ENCODE measurements around the gene ADPRM. TPM values are rescaled to one million over a fixed set of nuclear protein-coding genes. Genes with fewer than 3 reads are reported as not detected.

ADPRM gene
- total and polyA plus RNA-seq, 2 donors (not counting 1 experiment from before 2014, with no cell fraction given): 11.3 to 17.0 TPM

DNA sequence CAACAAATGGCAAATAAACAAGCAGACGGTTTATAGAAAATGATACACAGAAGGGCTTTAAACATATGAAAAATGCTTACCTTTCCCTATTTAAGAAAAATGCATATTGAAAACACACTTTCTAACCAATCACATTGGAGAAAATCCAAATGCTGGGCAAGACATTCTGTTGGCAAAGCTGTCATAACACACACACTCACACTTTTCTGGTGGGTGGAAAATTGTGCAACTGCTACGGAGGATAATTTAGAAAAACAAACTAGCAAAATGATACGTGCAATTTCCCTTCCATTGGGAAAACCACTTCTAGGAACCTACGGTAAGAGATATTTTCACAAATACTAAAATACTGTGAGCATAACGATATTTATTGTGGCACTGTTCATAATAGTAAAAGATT, 30.5 kb upstream of the ADPRM start:
- Histone ChIP-seq H2AFZ (ENCODE audit: low read length) (no peak overlapping the region), H3K4me2 (ENCODE audit: extremely low read depth, insufficient read depth, low read length) (no peak overlapping the region), H3K79me2 (ENCODE audit: control insufficient read depth, insufficient read depth, low read length) (no peaks in the 10 kb centered on the region), H3K9ac (ENCODE audit: insufficient read depth, low read length) (no peak overlapping the region), H3K9me3 (ENCODE audit: control insufficient read depth, insufficient read depth, low read depth, low read length) (no peaks in the 10 kb centered on the region), H3K4me3 (replicated peaks in 1 of 4; ENCODE audit: control extremely low read depth in 1 of 4, insufficient read depth in 1 of 4, low read depth in 3 of 4, low read length in 4 of 4) (no peak overlapping the region), H3K36me3 (ENCODE audit: control insufficient read depth, insufficient read depth, low read length) (no peaks in the 10 kb centered on the region), H4K20me1 (ENCODE audit: control insufficient read depth, extremely low read depth, insufficient read depth, low read length) (no peaks in the 10 kb centered on the region), H3K27me3 (ENCODE audit: control insufficient read depth, insufficient read depth, low read length) (no peaks in the 10 kb centered on the region), H3K4me1 (ENCODE audit: control insufficient read depth, extremely low read depth, insufficient read depth, low read length) (no peaks in the 10 kb centered on the region), H3K27ac (ENCODE audit: insufficient read depth, low read length) (no peak overlapping the region)
- TF ChIP-seq, protein P1, sequence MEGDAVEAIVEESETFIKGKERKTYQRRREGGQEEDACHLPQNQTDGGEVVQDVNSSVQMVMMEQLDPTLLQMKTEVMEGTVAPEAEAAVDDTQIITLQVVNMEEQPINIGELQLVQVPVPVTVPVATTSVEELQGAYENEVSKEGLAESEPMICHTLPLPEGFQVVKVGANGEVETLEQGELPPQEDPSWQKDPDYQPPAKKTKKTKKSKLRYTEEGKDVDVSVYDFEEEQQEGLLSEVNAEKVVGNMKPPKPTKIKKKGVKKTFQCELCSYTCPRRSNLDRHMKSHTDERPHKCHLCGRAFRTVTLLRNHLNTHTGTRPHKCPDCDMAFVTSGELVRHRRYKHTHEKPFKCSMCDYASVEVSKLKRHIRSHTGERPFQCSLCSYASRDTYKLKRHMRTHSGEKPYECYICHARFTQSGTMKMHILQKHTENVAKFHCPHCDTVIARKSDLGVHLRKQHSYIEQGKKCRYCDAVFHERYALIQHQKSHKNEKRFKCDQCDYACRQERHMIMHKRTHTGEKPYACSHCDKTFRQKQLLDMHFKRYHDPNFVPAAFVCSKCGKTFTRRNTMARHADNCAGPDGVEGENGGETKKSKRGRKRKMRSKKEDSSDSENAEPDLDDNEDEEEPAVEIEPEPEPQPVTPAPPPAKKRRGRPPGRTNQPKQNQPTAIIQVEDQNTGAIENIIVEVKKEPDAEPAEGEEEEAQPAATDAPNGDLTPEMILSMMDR (conservative IDR thresholded peaks at IDR 0.05 in 1 of 2, IDR thresholded peaks at IDR 0.05 in 1 of 2; ENCODE audit: low read depth in 1 of 2, low read length in 2 of 2): no peak
- TF ChIP-seq EZH2 (IDR thresholded peaks at IDR 0.05; ENCODE audit: low read length, missing control alignments): no peak
- DNase-seq (ENCODE audit: low read depth in 2 of 2): peak in 1 of 2 donors; percentile 28

DNA sequence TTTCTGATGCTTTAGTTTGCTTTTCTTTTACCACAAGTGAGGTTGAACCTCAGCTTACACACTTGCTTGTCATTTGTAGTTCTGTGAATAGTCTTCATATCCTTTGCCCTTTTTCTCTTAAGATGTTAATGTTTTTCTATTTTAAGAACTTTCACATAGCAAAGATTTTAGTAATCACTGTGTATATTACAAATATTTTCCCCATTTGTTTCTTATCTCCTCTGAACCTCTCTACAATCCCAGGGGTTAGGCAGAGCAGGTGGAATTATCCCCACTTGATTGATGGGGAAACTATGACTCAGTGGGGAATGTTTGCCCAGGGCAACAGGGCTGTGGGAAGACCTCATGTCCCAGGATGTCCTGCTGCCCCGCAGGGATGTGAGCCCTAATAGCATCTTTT, 28.6 kb upstream of the ADPRM start:
- Histone ChIP-seq H3K36me3 (ENCODE audit: control insufficient read depth, insufficient read depth, low read length) (no peaks in the 10 kb centered on the region), H4K20me1 (ENCODE audit: control insufficient read depth, extremely low read depth, insufficient read depth, low read length) (no peaks in the 10 kb centered on the region), H3K27ac (ENCODE audit: insufficient read depth, low read length) (no peak overlapping the region), H3K4me3 (replicated peaks in 1 of 4; ENCODE audit: control extremely low read depth in 1 of 4, insufficient read depth in 1 of 4, low read depth in 3 of 4, low read length in 4 of 4) (no peak overlapping the region), H3K4me1 (ENCODE audit: control insufficient read depth, extremely low read depth, insufficient read depth, low read length) (no peaks in the 10 kb centered on the region), H3K9ac (ENCODE audit: insufficient read depth, low read length) (no peak overlapping the region), H3K4me2 (ENCODE audit: extremely low read depth, insufficient read depth, low read length) (no peak overlapping the region), H2AFZ (ENCODE audit: low read length) (no peak overlapping the region), H3K79me2 (ENCODE audit: control insufficient read depth, insufficient read depth, low read length) (no peaks in the 10 kb centered on the region), H3K9me3 (ENCODE audit: control insufficient read depth, insufficient read depth, low read depth, low read length) (no peaks in the 10 kb centered on the region), H3K27me3 (ENCODE audit: control insufficient read depth, insufficient read depth, low read length) (no peaks in the 10 kb centered on the region)
- peak; percentile 24 to 82 for DNase-seq (ENCODE audit: low read depth in 2 of 2)
- TF ChIP-seq, protein P1 (conservative IDR thresholded peaks at IDR 0.05 in 1 of 2, IDR thresholded peaks at IDR 0.05 in 1 of 2; ENCODE audit: low read depth in 1 of 2, low read length in 2 of 2): no peak
- no peak for TF ChIP-seq EZH2 (IDR thresholded peaks at IDR 0.05; ENCODE audit: low read length, missing control alignments)

DNA sequence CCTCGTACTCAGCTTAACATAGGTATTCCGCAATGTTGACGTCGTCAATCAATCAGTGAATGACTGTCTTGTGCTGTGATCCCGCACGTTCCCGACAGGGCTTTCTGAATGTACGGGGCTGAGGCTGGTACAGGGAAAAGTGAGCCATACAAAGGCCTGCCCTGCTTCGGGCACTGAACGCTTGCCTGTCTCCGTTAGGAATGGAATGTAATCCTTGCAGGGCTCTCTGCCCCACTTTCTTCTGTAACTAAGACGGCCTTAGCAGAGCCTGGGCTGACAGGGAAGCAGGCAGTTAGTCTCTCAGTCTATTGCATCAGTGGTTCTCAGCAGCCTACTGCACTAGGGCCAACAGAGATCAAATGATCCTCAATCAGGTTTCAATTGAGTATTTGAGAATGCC, 24.1 kb upstream of the ADPRM start:
- Histone ChIP-seq H3K79me2 (ENCODE audit: control insufficient read depth, insufficient read depth, low read length) (no peaks in the 10 kb centered on the region), H3K4me2 (ENCODE audit: extremely low read depth, insufficient read depth, low read length) (no peak overlapping the region), H3K4me3 (replicated peaks in 1 of 4; ENCODE audit: control extremely low read depth in 1 of 4, insufficient read depth in 1 of 4, low read depth in 3 of 4, low read length in 4 of 4) (no peak overlapping the region), H3K27me3 (ENCODE audit: control insufficient read depth, insufficient read depth, low read length) (no peaks in the 10 kb centered on the region), H3K9ac (ENCODE audit: insufficient read depth, low read length) (no peak overlapping the region), H3K9me3 (ENCODE audit: control insufficient read depth, insufficient read depth, low read depth, low read length) (no peaks in the 10 kb centered on the region), H3K4me1 (ENCODE audit: control insufficient read depth, extremely low read depth, insufficient read depth, low read length) (no peaks in the 10 kb centered on the region), H3K36me3 (ENCODE audit: control insufficient read depth, insufficient read depth, low read length) (peaks cover 2% of the 10 kb centered on the region), H2AFZ (ENCODE audit: low read length) (no peak overlapping the region), H4K20me1 (ENCODE audit: control insufficient read depth, extremely low read depth, insufficient read depth, low read length) (no peaks in the 10 kb centered on the region), H3K27ac (ENCODE audit: insufficient read depth, low read length) (no peak overlapping the region)
- DNase-seq (ENCODE audit: low read depth in 2 of 2): no peak
- TF ChIP-seq, protein P1 (conservative IDR thresholded peaks at IDR 0.05 in 1 of 2, IDR thresholded peaks at IDR 0.05 in 1 of 2; ENCODE audit: low read depth in 1 of 2, low read length in 2 of 2): no peak
- TF ChIP-seq EZH2 (IDR thresholded peaks at IDR 0.05; ENCODE audit: low read length, missing control alignments): no peak
